Stimulated activated CD4-positive, alpha-beta T cell treated with anti-CD3 and anti-CD28 coated beads, Interleukin-1b, Interleukin-23, amount 100 ng/mL, for 1 hour (primary cell): Measurements from ENCODE around the gene HOXA6.

Experiments
- DNase-seq, 2 donors: peaks; one replicate each; pipeline ENCODE4 v3.0.0-alpha.2; 2020; ENCODE audit warnings: low read depth in 2 of 2

The HOXA6 gene

GRCh38 chr7:27096768-27097514, 50.6 kb downstream of the HOXA6 start:
- no peak for DNase-seq

GRCh38 chr7:27095897-27096767, 51.4 kb downstream of the HOXA6 start, which contains the start of gene HOXA1:
HOXA1 (minus strand) TSS chr7:27096000; CDS start chr7:27095912, 88 bp downstream.
- peak; percentile 30 to 36 for DNase-seq
